ENCODE results near the gene PDE3B. TPM values are rescaled to one million over a fixed set of nuclear protein-coding genes. Genes with fewer than 3 reads are reported as not detected.

Gene PDE3B
- total and polyA plus RNA-seq, 2 of the 4 experiments (the other 2 are of a cell fraction) = 0.21 to 1.3 TPM

DNA sequence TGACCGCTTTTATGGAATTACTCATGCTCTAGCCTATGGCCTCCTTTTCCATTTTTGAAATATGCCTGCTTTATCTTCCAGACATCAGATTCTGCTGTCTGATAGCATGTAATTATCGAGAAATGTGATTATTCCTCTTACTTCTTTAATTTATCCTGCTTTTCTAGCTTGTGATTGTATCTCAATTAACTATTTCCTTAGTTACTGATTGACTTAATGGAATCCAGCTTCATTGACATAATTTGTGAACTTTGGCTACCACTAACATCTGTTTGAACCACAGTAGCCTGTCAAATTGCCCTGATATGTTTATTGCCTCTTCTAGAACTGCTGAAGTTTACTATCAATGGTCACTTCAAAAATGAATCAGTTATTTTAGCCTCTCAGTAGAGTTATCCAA is 25.5 kb upstream of the PDE3B start:
- CTCF ChIA-PET = interaction anchor here (0.7 kb wide), 1 partner anchor 53 kb away, joined by 3 read pairs; no protein-coding TSS in a partner anchor
- WGBS, 2 experiments (ENCODE audit: extremely low coverage in 2 of 2, insufficient read length in 1 of 2) = no CpG with 5 or more reads among the region's 2 CpGs

More for the DNA sequence above, 25.5 kb upstream of the PDE3B start:
- Histone ChIP-seq H4K91ac (ENCODE audit: insufficient read depth, low read depth, low read length) (no peak overlapping the region), H3K4me2 (ENCODE audit: low read depth, low read length) (no peak overlapping the region), H2AK5ac (ENCODE audit: low read depth, low read length) (no peak overlapping the region), H4K20me1 (ENCODE audit: insufficient read depth, low read length) (no peaks in the 10 kb centered on the region), H3K79me1 (ENCODE audit: low read depth in 1 of 2, low read length in 2 of 2) (no peaks in the 10 kb centered on the region), H2AK9ac (replicated peaks; ENCODE audit: low read depth, low read length, poor library complexity) (no peak overlapping the region), H2AFZ (replicated peaks; ENCODE audit: low read length, poor library complexity) (no peak overlapping the region), H2BK120ac (ENCODE audit: low read depth, low read length) (no peak overlapping the region), H3K27me3 (ENCODE audit: control insufficient read depth, insufficient read depth, low read length) (no peaks in the 10 kb centered on the region; the same call in 1 of the 2 replicates), H3K4me1 (ENCODE audit: control insufficient read depth, insufficient read depth, low read length) (no peaks in the 10 kb centered on the region), H3K9me1 (ENCODE audit: insufficient read depth, low read length) (no peaks in the 10 kb centered on the region), H3K14ac (replicated peaks; ENCODE audit: low read depth, low read length) (no peak overlapping the region), H3K9me3 (ENCODE audit: control insufficient read depth, insufficient read depth, low read length) (no peaks in the 10 kb centered on the region), H3K23ac (ENCODE audit: low read depth, low read length) (no peak overlapping the region), H3K27ac (ENCODE audit: insufficient read depth, low read length) (no peak overlapping the region), H2BK15ac (ENCODE audit: low read depth, low read length) (no peak overlapping the region), H4K5ac (ENCODE audit: low read depth, low read length) (no peak overlapping the region), H3K56ac (ENCODE audit: extremely low read depth, insufficient read depth, low read length) (no peak overlapping the region), H3K4me3 (ENCODE audit: insufficient read depth, low read depth, low read length) (no peak overlapping the region), H3K18ac (ENCODE audit: low read depth, low read length) (no peak overlapping the region), H3K36me3 (ENCODE audit: control insufficient read depth, insufficient read depth, low read length) (no peaks in the 10 kb centered on the region), H3K4ac (ENCODE audit: low read depth, low read length) (no peak overlapping the region), H3K9ac (ENCODE audit: low read depth, low read length) (no peak overlapping the region), H4K8ac (ENCODE audit: low read depth in 2 of 2, low read length in 2 of 2) (no peak overlapping the region), H2BK5ac (ENCODE audit: low read depth, low read length, poor library complexity, severe bottlenecking) (no peak overlapping the region), H2BK20ac (ENCODE audit: low read depth, low read length) (no peak overlapping the region)
- POLR2A ChIA-PET (ENCODE audit: unreplicated experiment) = no interaction called here
- no TSS peak for BruUV-seq (replicated peaks)
- intact Hi-C loops (cut with micrococcal nuclease) (no loop called here), dilution Hi-C loops (cut with HindIII; ENCODE audit: low sequenced_read_pairs, unreplicated experiment) (no loop called here), in situ Hi-C loops (cut with MboI; ENCODE audit: low sequenced_read_pairs) (no loop called here)
- DNase-seq (no peak), ATAC-seq (ENCODE audit: low read depth) (no peak)
- TF ChIP-seq RCOR1 (IDR thresholded peaks at IDR 0.05; ENCODE audit: insufficient replicate concordance, low read length) (no peak), FOS (IDR thresholded peaks at IDR 0.05; ENCODE audit: low read depth, low read length) (no peak), RFX5 (IDR thresholded peaks at IDR 0.05; ENCODE audit: low read depth, low read length) (no peak), POLR2A (IDR thresholded peaks at IDR 0.05; ENCODE audit: low read depth, low read length) (no peak), MAZ (IDR thresholded peaks at IDR 0.05; ENCODE audit: borderline replicate concordance, low read depth, low read length) (no peak), MAFK (IDR thresholded peaks at IDR 0.05; ENCODE audit: low read depth, low read length) (no peak), MXI1 (IDR thresholded peaks at IDR 0.05; ENCODE audit: borderline replicate concordance, low read depth, low read length) (no peak), RAD21 (IDR thresholded peaks at IDR 0.05; ENCODE audit: low read length) (no peak), NFE2L2 (IDR thresholded peaks at IDR 0.05; ENCODE audit: low read depth, low read length) (no peak), SMC3 (IDR thresholded peaks at IDR 0.05; ENCODE audit: low read depth, low read length) (no peak)
- TF ChIP-seq, protein P1, sequence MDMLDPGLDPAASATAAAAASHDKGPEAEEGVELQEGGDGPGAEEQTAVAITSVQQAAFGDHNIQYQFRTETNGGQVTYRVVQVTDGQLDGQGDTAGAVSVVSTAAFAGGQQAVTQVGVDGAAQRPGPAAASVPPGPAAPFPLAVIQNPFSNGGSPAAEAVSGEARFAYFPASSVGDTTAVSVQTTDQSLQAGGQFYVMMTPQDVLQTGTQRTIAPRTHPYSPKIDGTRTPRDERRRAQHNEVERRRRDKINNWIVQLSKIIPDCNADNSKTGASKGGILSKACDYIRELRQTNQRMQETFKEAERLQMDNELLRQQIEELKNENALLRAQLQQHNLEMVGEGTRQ (IDR thresholded peaks at IDR 0.05; ENCODE audit: low read depth, low read length) = no peak
- TF ChIP-seq, protein P2, sequence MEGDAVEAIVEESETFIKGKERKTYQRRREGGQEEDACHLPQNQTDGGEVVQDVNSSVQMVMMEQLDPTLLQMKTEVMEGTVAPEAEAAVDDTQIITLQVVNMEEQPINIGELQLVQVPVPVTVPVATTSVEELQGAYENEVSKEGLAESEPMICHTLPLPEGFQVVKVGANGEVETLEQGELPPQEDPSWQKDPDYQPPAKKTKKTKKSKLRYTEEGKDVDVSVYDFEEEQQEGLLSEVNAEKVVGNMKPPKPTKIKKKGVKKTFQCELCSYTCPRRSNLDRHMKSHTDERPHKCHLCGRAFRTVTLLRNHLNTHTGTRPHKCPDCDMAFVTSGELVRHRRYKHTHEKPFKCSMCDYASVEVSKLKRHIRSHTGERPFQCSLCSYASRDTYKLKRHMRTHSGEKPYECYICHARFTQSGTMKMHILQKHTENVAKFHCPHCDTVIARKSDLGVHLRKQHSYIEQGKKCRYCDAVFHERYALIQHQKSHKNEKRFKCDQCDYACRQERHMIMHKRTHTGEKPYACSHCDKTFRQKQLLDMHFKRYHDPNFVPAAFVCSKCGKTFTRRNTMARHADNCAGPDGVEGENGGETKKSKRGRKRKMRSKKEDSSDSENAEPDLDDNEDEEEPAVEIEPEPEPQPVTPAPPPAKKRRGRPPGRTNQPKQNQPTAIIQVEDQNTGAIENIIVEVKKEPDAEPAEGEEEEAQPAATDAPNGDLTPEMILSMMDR (conservative IDR thresholded peaks at IDR 0.05; ENCODE audit: low read depth, low read length) = no peak

All from IMR-90 (cell line).